MV-4-11 (cell line): ENCODE measurements around the gene CCL20.

Source experiments
- DNase-seq: peaks from one replicate; lab custom pipeline; 2025; lab: John Stamatoyannopoulos, UW

Gene CCL20

DNA sequence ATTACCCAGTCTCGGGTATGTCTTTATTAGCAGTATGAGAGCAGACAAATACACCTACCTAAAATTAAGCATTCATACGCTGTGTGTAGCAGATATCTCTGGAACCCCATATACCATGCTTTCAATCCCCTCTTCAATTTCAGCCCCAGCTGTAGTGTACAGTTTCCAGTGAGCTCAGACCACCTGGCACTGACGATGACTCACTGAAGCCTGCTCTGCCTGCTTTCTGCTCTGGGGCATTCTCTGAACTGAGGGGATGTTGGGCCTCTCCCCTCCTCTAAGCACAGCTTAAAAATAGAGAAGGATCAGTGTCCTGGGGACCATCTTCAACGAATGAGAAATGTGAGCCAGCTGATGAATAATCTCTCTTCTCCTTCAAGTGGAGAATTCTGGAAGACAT, 8.7 kb upstream of the CCL20 start:
- peak; percentile 45 for DNase-seq

- DNase-seq: peak; percentile 90
These were observed 8.1 kb upstream of the CCL20 start for GRCh38 chr2:227805578-227805977.

DNA sequence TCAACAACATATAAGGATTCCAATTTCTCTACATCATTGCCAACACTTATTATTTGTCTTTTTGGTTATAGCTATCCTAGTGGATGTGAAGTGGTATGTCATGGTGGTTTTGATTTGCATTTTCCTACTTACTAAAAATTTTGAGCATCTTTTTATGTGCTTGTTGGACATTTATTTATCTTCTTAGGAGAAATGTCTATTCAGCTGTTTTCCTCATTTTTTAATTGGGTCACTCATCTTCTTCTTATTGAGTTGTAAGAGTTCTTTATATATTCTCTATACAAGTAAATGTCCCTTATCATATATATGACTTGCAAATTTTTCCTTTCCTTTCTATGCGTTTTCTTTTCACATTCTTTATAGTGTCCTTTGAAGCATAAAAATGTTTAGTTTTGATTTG, 4.7 kb upstream of the CCL20 start:
- no peak for DNase-seq

- DNase-seq: no peak
These were observed 1.6 kb upstream of the CCL20 start for GRCh38 chr2:227812001-227812400.

DNA sequence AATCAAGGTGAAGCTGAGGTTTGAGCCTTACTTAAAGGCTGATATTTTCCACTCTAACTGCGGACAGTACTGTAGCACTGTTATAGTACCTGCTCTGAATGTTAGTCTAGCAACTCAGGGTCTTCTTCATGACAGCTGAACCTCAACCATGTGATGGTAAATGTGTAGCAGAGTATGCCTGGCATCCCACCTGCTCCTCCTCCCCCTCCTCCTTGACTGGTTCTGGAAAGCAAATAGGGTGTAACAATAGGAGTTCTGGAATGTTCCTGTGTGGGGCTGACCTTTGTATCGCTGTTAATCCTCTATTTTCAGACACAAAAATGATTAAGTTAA, 447 bp upstream of the CCL20 start:
- DNase-seq: no peak

DNA sequence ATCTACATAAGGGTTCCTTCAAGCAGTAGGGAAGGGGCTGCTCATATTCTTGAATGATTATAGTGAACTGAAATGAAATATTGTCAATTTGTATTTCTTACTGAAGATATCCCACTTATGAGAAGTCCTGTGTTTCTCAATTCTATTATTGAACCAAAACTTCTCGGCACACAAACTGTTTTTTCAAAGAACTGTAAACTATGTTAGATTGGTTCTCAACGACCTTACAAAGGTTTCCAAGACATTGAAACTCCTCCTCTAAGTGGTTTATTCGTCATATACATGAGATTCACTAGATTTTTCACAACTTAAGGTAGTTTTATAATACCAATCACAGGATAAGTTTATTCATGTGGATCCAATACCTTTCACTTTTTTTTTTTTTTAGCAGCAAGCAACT, 1.4 kb downstream of the CCL20 start:
- no peak for DNase-seq

DNA sequence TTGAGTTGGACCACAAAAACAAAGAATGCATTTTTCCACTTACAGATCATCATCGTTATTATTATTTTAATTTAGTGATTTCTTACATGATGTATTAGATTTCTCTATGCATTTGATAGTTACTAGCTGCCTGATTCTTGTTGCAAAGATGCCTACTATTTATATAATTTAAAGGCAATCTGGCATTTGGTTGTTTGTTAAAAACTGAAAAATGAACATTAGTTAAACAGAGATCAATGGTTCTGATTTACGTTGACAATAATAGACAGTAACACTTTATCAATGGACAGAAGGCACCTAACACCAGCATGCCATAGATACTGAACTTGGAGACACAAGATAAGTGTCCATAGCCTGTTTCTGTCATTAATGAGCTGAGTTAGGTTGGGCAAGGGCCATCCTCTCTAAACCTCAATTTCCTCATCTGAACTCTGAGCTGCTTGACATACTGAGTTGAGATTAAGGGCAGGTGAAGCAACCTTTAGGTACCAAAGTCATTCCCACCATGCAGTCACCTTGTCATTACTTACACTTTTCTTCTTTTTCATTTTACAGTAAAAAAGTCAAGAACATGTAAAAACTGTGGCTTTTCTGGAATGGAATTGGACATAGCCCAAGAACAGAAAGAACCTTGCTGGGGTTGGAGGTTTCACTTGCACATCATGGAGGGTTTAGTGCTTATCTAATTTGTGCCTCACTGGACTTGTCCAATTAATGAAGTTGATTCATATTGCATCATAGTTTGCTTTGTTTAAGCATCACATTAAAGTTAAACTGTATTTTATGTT, 3.1 kb downstream of the CCL20 start:
- DNase-seq: peak; percentile 16

GRCh38 chr2:227817336-227817735, 3.7 kb downstream of the CCL20 start:
- no peak for DNase-seq

DNA sequence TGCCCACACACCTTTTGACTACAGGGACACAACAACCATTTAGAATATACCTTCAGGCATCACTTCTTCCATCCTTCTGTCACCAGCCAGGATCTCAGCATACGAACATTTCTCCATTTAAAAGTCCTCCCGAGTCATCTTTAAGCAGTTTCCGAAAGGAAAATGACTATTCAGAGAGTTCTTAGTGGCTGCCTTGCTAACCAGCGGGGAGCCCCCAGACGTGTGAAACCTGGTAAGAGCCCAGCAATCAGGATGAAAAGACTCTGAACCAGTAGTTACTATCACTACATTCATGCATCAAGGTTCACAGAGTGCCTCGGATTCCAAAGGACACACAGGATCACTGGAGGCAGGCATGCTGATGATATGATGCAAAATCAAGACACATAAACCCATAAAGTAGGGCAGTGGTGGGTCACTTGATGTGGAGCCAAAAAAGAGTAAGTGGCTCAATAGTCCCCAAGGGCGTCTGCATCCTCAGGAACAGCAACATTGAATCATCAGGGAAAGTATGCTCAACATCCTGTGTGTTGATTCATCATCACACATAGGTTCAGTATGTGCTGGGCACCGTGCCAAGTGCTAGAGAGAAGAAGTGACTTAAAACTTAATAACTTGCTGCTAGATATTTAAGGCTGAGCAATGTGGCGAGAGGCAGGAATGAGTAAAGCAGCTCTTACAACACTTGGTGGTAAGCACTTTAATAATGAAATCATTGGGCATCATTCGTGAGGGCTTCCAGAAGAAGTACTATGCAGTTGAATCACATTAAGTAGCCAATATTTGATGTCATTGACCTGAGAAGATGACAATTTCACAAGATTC, 4.4 kb downstream of the CCL20 start:
- DNase-seq: peak; percentile 100

GRCh38 chr2:227818675-227819397, 5.2 kb downstream of the CCL20 start:
- DNase-seq: no peak

GRCh38 chr2:227819398-227819697, 5.7 kb downstream of the CCL20 start:
- no peak for DNase-seq

- DNase-seq: no peak
These were observed 7.7 kb downstream of the CCL20 start for GRCh38 chr2:227821043-227821942.

DNA sequence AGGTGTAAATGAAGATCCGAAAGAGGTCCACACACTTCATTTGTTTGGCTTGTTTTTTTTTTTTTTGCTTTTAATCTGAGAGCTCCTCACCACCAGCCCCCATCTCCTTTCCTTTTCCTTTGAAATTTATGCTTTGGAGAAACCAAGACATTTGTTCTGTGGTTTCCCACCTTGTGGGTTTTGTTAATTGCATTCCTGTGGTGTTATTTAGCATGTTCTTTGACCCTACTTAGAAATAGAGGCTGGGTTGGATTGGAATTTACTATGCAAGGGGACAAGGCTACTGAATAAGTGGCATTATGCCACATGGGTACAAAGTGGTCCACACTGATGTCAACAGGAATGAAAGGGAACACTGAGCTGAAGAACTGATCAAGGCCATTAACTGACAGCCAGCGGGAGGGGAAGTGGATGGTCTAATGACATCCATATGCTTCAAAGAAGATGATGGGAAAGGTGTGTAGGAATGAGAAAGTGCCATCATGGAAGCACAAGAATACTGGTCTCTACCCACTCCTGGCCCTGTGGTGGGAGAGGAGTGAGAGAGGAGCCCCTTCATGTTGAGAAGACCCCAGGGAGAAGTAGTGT, 8.9 kb downstream of the CCL20 start:
- no peak for DNase-seq

DNA sequence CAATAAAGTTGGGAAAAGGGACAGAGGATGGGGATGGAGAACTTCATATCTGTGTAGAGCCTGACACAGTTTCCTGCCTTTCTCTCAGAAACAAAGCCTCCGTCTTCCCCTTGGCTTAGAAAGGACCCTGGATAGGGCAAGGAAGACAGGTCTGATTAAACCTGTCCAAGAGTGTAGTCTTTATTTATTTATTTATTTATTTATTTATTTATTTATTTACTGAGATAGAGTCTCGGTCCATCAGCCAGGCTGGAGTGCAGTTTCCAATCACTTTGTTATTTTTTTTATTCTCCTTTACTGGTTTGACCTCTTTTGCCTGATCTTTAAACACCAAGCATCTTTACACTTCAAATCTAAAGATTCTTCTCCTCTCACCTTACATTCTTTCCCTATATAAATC, 10.3 kb downstream of the CCL20 start:
- DNase-seq: no peak

- no peak for DNase-seq
These were observed 11.1 kb downstream of the CCL20 start for GRCh38 chr2:227824711-227825110.

- no peak for DNase-seq
These were observed 12.4 kb downstream of the CCL20 start for GRCh38 chr2:227826019-227826521.

GRCh38 chr2:227826563-227826962, 12.9 kb downstream of the CCL20 start:
- no peak for DNase-seq

DNA sequence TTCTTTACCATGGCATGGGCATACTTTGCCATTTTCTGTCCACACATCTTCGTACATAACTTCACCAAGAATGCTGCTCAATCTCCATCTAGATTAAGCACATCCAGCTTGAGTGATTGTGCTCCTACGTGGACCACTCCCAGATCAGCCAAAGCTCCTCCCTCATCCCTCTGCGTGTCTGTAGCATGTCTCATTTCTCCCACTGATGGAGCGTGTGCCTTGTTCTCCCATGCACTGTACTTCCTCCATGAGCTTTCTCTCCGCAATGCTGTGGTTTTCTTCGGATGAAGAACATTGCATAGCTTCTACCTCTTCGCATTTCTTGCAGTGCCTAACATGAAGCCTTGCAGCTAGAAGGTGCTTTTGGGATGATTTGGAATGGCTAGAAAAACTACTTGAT, 13.5 kb downstream of the CCL20 start:
- peak; percentile 41 for DNase-seq

DNA sequence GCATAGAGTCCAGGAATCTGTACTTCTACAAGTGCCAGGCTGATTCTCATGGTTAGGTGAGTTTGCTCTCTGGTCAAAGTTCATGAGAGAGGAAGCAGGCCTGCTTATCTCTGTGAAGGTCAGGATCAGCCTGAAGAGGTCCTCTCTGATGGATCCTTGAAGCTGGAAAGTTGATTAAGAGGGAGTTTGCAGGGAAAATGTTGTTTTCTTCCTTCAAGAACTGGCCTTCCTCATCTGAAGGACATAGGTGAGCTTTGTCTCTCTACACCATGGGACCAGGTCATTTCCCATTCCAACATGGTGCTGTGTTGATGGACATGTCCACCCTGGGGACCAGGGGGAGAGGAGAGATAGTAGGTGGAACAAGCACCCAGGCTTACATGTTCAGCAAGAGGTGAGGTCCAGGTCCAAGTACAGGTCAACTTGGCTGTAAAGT, 14.9 kb downstream of the CCL20 start:
- DNase-seq: no peak

GRCh38 chr2:227829337-227829736, 15.7 kb downstream of the CCL20 start:
- DNase-seq: peak; percentile 51

GRCh38 chr2:227834423-227834822, 20.8 kb downstream of the CCL20 start:
- DNase-seq: peak; percentile 6
